Body of pancreas (tissue), 4 donors: ENCODE data around the gene GAMT. TPM values are rescaled to one million over a fixed set of nuclear protein-coding genes. Genes with fewer than 3 reads are reported as not detected.

Experiments used
- ATAC-seq: fragments of 150-250 bp; one replicate; pipeline ENCODE4 v1.9.1; 2016
- DNase-seq, 4 donors: peaks; one replicate each; pipeline ENCODE4 v3.0.0-alpha.2; 2019
- H3K27ac ChIP-seq, 4 donors: fragments of 200-600 bp; sonication (generic); 1 replicate in 3 of 4; 2 replicates in 1 of 4; pipeline versions ENCODE4 v1.5.1 to v1.6.1; 2016 to 2019; ENCODE audit warnings: mild to moderate bottlenecking in 1 of 4, mixed read lengths in 1 of 4, moderate library complexity in 1 of 4
- H3K27me3 ChIP-seq, 2 donors: fragments of 200-600 bp; sonication (generic); one replicate each; pipeline ENCODE4 v1.6.0; 2016; ENCODE audit warnings: mild to moderate bottlenecking in 1 of 2
- H3K36me3 ChIP-seq, 2 donors: fragments of 200-600 bp; sonication (generic); replicated peaks in 1 of 2; 2 replicates each; pipeline ENCODE4 v1.5.1; 2016; ENCODE audit warnings: low read depth in 2 of 2; ENCODE audit not compliant: insufficient read depth in 1 of 2
- H3K4me1 ChIP-seq: fragments of 200-600 bp; sonication (generic); one replicate; pipeline ENCODE4 v1.6.0; 2016
- H3K4me3 ChIP-seq, 2 donors: fragments of 200-600 bp; sonication (generic); 1 replicate in 1 of 2; 2 replicates in 1 of 2; pipeline ENCODE4 v1.5.1; 2016 to 2019
- H3K9me3 ChIP-seq, 3 donors: fragments of 200-600 bp; sonication (generic); 1 replicate in 2 of 3; 2 replicates in 1 of 3; pipeline ENCODE4 v1.5.1; 2016
- POLR2A ChIP-seq, 3 donors: fragments of 450-650 bp; IDR thresholded peaks; one replicate each; pipeline ENCODE4 v1.6.1; 2016; ENCODE audit warnings: antibody characterized with exemption in 3 of 3, mild to moderate bottlenecking in 2 of 3
- WGBS, 2 donors: methylation state at CpG; one replicate each; pipeline ENCODE4 v1.1.5; 2017; 5-methylcytosine and 5-hydroxymethylcytosine counted together
- intact Hi-C: fragments of 100-400 bp; cut with DNase I; formaldehyde crosslinking; loops from one replicate; pipeline ENCODE4 v1.15.1; 2023
- total RNA-seq, 2 donors: library from RNA; depleted of rRNA; stranded (reverse); fragments of >200 nt; gene quantifications; one replicate each; pipeline ENCODE4 v1.1.0, GENCODE V29; 2016
- TF ChIP-seq, protein P1 (sequence below), 7 experiments: fragments of 450-650 bp in 4 of 7; fragments of 200-600 bp in 3 of 7; sonication (generic) in 3 of 7; IDR thresholded peaks; one replicate each; pipeline ENCODE4 v1.5.1; 2016 to 2019; ENCODE audit warnings: antibody characterized with exemption in 7 of 7

GAMT gene
- total RNA-seq, 2 donors from 2014 or later: 70.2 to 129 TPM

DNA sequence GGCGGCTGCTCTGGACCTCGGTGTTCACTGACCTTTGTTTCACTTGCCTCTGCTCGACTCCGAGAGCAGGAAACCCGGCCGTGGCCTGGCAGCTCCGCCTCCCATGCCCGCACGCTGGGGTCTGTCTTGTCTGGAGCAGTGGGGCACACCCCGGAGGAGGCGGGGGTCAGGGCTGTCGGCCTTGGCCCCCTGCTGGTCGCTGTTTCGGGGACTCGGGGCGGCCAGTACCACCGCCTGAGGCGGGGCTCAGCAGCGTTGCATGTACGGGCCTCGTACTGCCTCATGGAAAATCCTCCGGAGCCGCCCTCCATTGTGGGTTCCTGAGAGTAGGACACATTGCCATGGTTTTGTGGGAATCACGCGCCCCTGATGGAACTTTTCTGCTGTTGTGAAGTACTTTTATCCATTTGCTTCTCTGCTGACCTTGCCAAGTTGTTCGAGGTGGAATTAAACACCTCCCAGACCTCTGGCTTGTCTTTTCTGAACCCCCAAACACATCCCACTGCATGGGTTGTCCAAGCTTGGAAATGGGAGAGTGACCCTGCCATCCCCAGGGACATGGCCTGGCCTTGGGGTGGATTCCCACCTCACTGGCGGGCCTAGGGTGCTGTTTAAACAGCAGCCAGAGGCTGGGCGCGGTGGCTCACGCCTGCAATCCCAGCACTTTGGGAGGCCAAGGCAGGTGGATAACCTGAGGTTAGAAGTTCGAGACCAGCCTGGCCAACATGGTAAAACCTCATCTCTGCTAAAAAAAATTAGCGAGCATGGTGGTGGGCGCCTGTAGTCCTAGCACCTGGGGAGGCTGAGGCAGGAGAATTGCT is 23.2 kb downstream of the GAMT start:
- peaks cover 15% of the 10 kb centered on the region for H3K4me1 ChIP-seq
- intact Hi-C loops: no loop called here
- H3K9me3 ChIP-seq: no peaks in the 10 kb centered on the region
- no peak overlapping the region for H3K27ac ChIP-seq
- ATAC-seq: no peak
- no peak for DNase-seq
- no peak overlapping the region for H3K4me3 ChIP-seq
- H3K27me3 ChIP-seq: no peaks in the 10 kb centered on the region
- 62 to 81% methylated on average over 12 to 31 of the region's 33 CpGs for WGBS, 2 donors
- H3K36me3 ChIP-seq: no peaks in the 10 kb centered on the region
- TF ChIP-seq POLR2A (IDR thresholded peaks at IDR 0.05): no peak
- TF ChIP-seq, protein P1, sequence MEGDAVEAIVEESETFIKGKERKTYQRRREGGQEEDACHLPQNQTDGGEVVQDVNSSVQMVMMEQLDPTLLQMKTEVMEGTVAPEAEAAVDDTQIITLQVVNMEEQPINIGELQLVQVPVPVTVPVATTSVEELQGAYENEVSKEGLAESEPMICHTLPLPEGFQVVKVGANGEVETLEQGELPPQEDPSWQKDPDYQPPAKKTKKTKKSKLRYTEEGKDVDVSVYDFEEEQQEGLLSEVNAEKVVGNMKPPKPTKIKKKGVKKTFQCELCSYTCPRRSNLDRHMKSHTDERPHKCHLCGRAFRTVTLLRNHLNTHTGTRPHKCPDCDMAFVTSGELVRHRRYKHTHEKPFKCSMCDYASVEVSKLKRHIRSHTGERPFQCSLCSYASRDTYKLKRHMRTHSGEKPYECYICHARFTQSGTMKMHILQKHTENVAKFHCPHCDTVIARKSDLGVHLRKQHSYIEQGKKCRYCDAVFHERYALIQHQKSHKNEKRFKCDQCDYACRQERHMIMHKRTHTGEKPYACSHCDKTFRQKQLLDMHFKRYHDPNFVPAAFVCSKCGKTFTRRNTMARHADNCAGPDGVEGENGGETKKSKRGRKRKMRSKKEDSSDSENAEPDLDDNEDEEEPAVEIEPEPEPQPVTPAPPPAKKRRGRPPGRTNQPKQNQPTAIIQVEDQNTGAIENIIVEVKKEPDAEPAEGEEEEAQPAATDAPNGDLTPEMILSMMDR (IDR thresholded peaks at IDR 0.05): no peak

GRCh38 chr19:1377176-1377964 is 24.0 kb downstream of the GAMT start:
- TF ChIP-seq POLR2A (IDR thresholded peaks at IDR 0.05): no peak
- TF ChIP-seq, protein P1 (IDR thresholded peaks at IDR 0.05): no peak
- H3K9me3 ChIP-seq: no peaks in the 10 kb centered on the region
- H3K36me3 ChIP-seq: no peaks in the 10 kb centered on the region
- no peaks in the 10 kb centered on the region for H3K27me3 ChIP-seq
- DNase-seq (no peak), ATAC-seq (no peak)
- intact Hi-C loops: no loop called here
- WGBS, 2 donors: 93 to 94% methylated on average over 23 to 42 of the region's 43 CpGs
- peaks cover 23% of the 10 kb centered on the region for H3K4me1 ChIP-seq
- no peak overlapping the region for H3K27ac ChIP-seq
- no peak overlapping the region for H3K4me3 ChIP-seq

DNA sequence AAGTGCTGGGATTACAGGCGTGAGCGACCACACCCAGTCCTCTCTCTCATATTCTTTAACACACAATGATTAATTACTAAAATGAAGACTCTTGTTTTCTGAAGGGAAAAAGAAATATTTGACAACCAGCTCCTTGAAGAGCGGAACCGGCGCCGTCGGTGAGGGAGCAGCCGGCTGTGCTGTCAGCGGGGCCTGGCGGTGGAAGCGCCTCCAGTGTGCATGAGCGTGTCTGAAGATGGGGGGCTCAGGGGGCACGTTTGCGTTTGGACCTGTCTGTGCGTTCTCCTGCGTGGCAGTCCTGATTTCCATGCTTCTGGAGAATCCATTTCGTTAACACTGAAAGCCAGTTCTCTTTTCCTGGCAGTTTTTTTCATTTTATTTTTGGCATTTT is 24.9 kb downstream of the GAMT start:
- Histone ChIP-seq H3K4me1 (peaks cover 23% of the 10 kb centered on the region), H3K27me3 (no peaks in the 10 kb centered on the region), H3K27ac (no peak overlapping the region), H3K36me3 (no peaks in the 10 kb centered on the region), H3K4me3 (no peak overlapping the region), H3K9me3 (no peaks in the 10 kb centered on the region)
- intact Hi-C loops: no loop called here
- no peak for ATAC-seq
- no peak for DNase-seq
- 94% methylated on average over 17 of the region's 17 CpGs for WGBS, 2 donors
- TF ChIP-seq, protein P1 (IDR thresholded peaks at IDR 0.05): no peak
- no peak for TF ChIP-seq POLR2A (IDR thresholded peaks at IDR 0.05)

- Histone ChIP-seq H3K27me3 (no peaks in the 10 kb centered on the region), H3K36me3 (peaks cover 0 to 8% of the 10 kb centered on the region in 2 donors), H3K4me1 (peaks cover 23% of the 10 kb centered on the region), H3K27ac (peak overlapping the region; percentile 64 to 86 (median 80)), H3K4me3 (no peak overlapping the region), H3K9me3 (no peaks in the 10 kb centered on the region)
- TF ChIP-seq, protein P1 (IDR thresholded peaks at IDR 0.05): no peak
- no peak for TF ChIP-seq POLR2A (IDR thresholded peaks at IDR 0.05)
- intact Hi-C loops: no loop called here
- no peak for ATAC-seq
- WGBS, 2 donors: 85 to 89% methylated on average over 11 to 12 of the region's 12 CpGs
- no peak for DNase-seq
Observed at GRCh38 chr19:1374250-1374577, 27.1 kb downstream of the GAMT start.
